Activated CD8-positive, alpha-beta T cell treated with anti-CD3 and anti-CD28 coated beads for 36 hours (primary cell): Measurements from ENCODE around the gene BAK1. TPM values are rescaled to one million over a fixed set of nuclear protein-coding genes. Genes with fewer than 3 reads are reported as not detected.

Experiments
- ATAC-seq: fragments of 200-7000 bp; cut with Tn5 transposase; one replicate; pipeline ENCODE4 v1.10.0; 2021; ENCODE audit warnings: mild to moderate bottlenecking, moderate library complexity
- CTCF ChIA-PET: fragments of 350-600 bp; sonication (Branson Sonifier 250); formaldehyde crosslinking; loops from one replicate; lab custom pipeline; 2021; ENCODE audit warnings: antibody characterized with exemption; lab: Charles Lee
- POLR2A ChIA-PET: fragments of 350-600 bp; sonication (Branson Sonifier 250); formaldehyde crosslinking; loops from one replicate; lab custom pipeline; 2021; ENCODE audit warnings: antibody characterized with exemption; lab: Charles Lee
- DNase-seq: peaks from one replicate; pipeline ENCODE4 v3.0.0-alpha.2; 2020
- H3K27ac Mint-ChIP-seq: one replicate; pipeline ENCODE4 v1.8.0; 2021; ENCODE audit warnings: mild to moderate bottlenecking, mixed read lengths
- H3K27me3 Mint-ChIP-seq: one replicate; pipeline ENCODE4 v1.8.0; 2021; ENCODE audit warnings: mixed read lengths
- H3K36me3 Mint-ChIP-seq: one replicate; pipeline ENCODE4 v1.8.0; 2021; ENCODE audit warnings: low read depth, mixed read lengths
- H3K4me1 Mint-ChIP-seq: one replicate; pipeline ENCODE4 v1.8.0; 2021; ENCODE audit warnings: low read depth, mixed read lengths
- H3K4me3 Mint-ChIP-seq: one replicate; pipeline ENCODE4 v1.8.0; 2021; ENCODE audit warnings: mild to moderate bottlenecking, moderate library complexity, mixed read lengths
- H3K9me3 Mint-ChIP-seq: one replicate; pipeline ENCODE4 v1.8.0; 2021; ENCODE audit warnings: mixed read lengths
- CTCF ChIP-seq: fragments of 200-600 bp; IDR thresholded peaks from one replicate; pipeline ENCODE4 v1.8.0; 2022; ENCODE audit warnings: antibody characterized with exemption, mild to moderate bottlenecking
- intact Hi-C: fragments of 100-400 bp; cut with micrococcal nuclease; formaldehyde crosslinking; loops from one replicate; pipeline ENCODE4 v1.10.0; 2022
- total RNA-seq, 2 experiments: library from RNA; stranded (reverse); gene quantifications; one replicate each; pipeline ENCODE4 v1.2.3, GENCODE V29; 2021

Gene BAK1
- total RNA-seq, 2 experiments from 2014 or later: 33.8 to 34.3 TPM

GRCh38 chr6:33613795-33614168, 33.7 kb upstream of the BAK1 start:
- peaks cover 6% of the 10 kb centered on the region for H3K4me1 Mint-ChIP-seq
- ATAC-seq (no peak), DNase-seq (no peak)
- no peak for TF ChIP-seq CTCF
- no peaks in the 10 kb centered on the region for H3K36me3 Mint-ChIP-seq
- POLR2A ChIA-PET: interaction anchor here (1.0 to 1.4 kb wide), 2 partner anchors 16 to 24 kb away, joined by 3 to 5 read pairs; no protein-coding TSS in a partner anchor
- no peak overlapping the region for H3K27ac Mint-ChIP-seq
- H3K4me3 Mint-ChIP-seq: no peak overlapping the region
- CTCF ChIA-PET: interaction anchor here (0.8 to 1.9 kb wide), 3 partner anchors 22 to 65 kb away, joined by 3 to 6 read pairs (median 5); no protein-coding TSS in a partner anchor
- no peaks in the 10 kb centered on the region for H3K27me3 Mint-ChIP-seq
- H3K9me3 Mint-ChIP-seq: no peaks in the 10 kb centered on the region
- intact Hi-C loops: no loop called here

- peaks cover 6% of the 10 kb centered on the region for H3K4me1 Mint-ChIP-seq
- no peak overlapping the region for H3K27ac Mint-ChIP-seq
- intact Hi-C loops: no loop called here
- CTCF ChIA-PET: interaction anchor here (1.1 to 1.2 kb wide), 2 partner anchors 23 to 25 kb away, joined by 3 to 5 read pairs; no protein-coding TSS in a partner anchor
- no peaks in the 10 kb centered on the region for H3K36me3 Mint-ChIP-seq
- H3K9me3 Mint-ChIP-seq: no peaks in the 10 kb centered on the region
- ATAC-seq (no peak), DNase-seq (no peak)
- H3K4me3 Mint-ChIP-seq: no peak overlapping the region
- POLR2A ChIA-PET: interaction anchor here (1.4 kb wide), 1 partner anchor 23 kb away, joined by 3 read pairs; no protein-coding TSS in a partner anchor
- no peaks in the 10 kb centered on the region for H3K27me3 Mint-ChIP-seq
- no peak for TF ChIP-seq CTCF
Measured at GRCh38 chr6:33613146-33613794, 33.2 kb upstream of the BAK1 start.

GRCh38 chr6:33610779-33611732, 31.0 kb upstream of the BAK1 start:
- ChIA-PET CTCF (interaction anchor here (1.4 kb wide), 1 partner anchor 25 kb away, joined by 3 read pairs; no protein-coding TSS in a partner anchor), POLR2A (no interaction called here)
- H3K27ac Mint-ChIP-seq: no peak overlapping the region
- no peaks in the 10 kb centered on the region for H3K4me1 Mint-ChIP-seq
- no peaks in the 10 kb centered on the region for H3K9me3 Mint-ChIP-seq
- ATAC-seq (no peak), DNase-seq (no peak)
- H3K36me3 Mint-ChIP-seq: no peaks in the 10 kb centered on the region
- no peaks in the 10 kb centered on the region for H3K27me3 Mint-ChIP-seq
- intact Hi-C loops: no loop called here
- no peak overlapping the region for H3K4me3 Mint-ChIP-seq
- TF ChIP-seq CTCF: no peak

- Mint-ChIP-seq H3K27me3 (no peaks in the 10 kb centered on the region), H3K4me3 (no peak overlapping the region), H3K9me3 (peaks cover 4% of the 10 kb centered on the region), H3K36me3 (peaks cover 3% of the 10 kb centered on the region), H3K27ac (no peak overlapping the region), H3K4me1 (no peaks in the 10 kb centered on the region)
- DNase-seq (no peak), ATAC-seq (no peak)
- intact Hi-C loops: no loop called here
- no peak for TF ChIP-seq CTCF
- POLR2A ChIA-PET: no interaction called here
- CTCF ChIA-PET: no interaction called here
Measured at GRCh38 chr6:33610067-33610466, 30.0 kb upstream of the BAK1 start.
